AML-193 (cell line): ENCODE results near the gene ZBTB7A.

Experiments used
- DNase-seq, 2 experiments: peaks; one replicate each; lab custom pipeline; 2025; lab: John Stamatoyannopoulos, UW

The ZBTB7A gene

GRCh38 chr19:4066682-4067395 lies at the start of gene ZBTB7A:
Gene ZBTB7A, minus strand, starts transcription at chr19:4066899. Its CDS starts 11,667 bp downstream, at chr19:4055232.
- peak; percentile 63 to 69 for DNase-seq

- no peak for DNase-seq
These were observed 49.2 kb upstream of the ZBTB7A start for GRCh38 chr19:4115818-4116385.

GRCh38 chr19:4115050-4115817 lies 48.5 kb upstream of the ZBTB7A start:
- DNase-seq = no peak

- no peak for DNase-seq
These were observed 47.5 kb upstream of the ZBTB7A start for GRCh38 chr19:4114181-4114580.

- no peak for DNase-seq
These were observed 46.8 kb upstream of the ZBTB7A start for GRCh38 chr19:4113398-4114088.

- DNase-seq = no peak
These were observed 45.7 kb upstream of the ZBTB7A start for GRCh38 chr19:4112367-4112766.

GRCh38 chr19:4109626-4109945 lies 42.9 kb upstream of the ZBTB7A start:
- DNase-seq = no peak

- peak; percentile 88 to 91 for DNase-seq
These were observed 42.3 kb upstream of the ZBTB7A start for GRCh38 chr19:4108767-4109625.

GRCh38 chr19:4103080-4103433 lies 36.4 kb upstream of the ZBTB7A start:
- DNase-seq = no peak

- DNase-seq = no peak
These were observed 35.8 kb upstream of the ZBTB7A start for GRCh38 chr19:4102339-4103079.

GRCh38 chr19:4101496-4101770 lies 34.7 kb upstream of the ZBTB7A start:
- DNase-seq = no peak

GRCh38 chr19:4100647-4101495 lies 34.2 kb upstream of the ZBTB7A start:
- DNase-seq = no peak

- DNase-seq = no peak
These were observed 32.5 kb upstream of the ZBTB7A start for GRCh38 chr19:4099041-4099764.

GRCh38 chr19:4098493-4098892 lies 31.8 kb upstream of the ZBTB7A start:
- DNase-seq = no peak

GRCh38 chr19:4097501-4097900 lies 30.8 kb upstream of the ZBTB7A start:
- no peak for DNase-seq

GRCh38 chr19:4096049-4096892 lies 29.6 kb upstream of the ZBTB7A start:
- no peak for DNase-seq

GRCh38 chr19:4095488-4095844 lies 28.8 kb upstream of the ZBTB7A start:
- no peak for DNase-seq

- no peak for DNase-seq
These were observed 28.2 kb upstream of the ZBTB7A start for GRCh38 chr19:4094761-4095487.
